HG03354 (cell line): ENCODE measurements around the gene TRMT6.

Experiments used
- ATAC-seq: cut with Tn5 transposase; IDR thresholded peaks from one replicate; pipeline ENCODE4 v1.9.1; 2021; ENCODE audit warnings: mild to moderate bottlenecking; ENCODE audit not compliant: unreplicated experiment, poor library complexity, severe bottlenecking

The TRMT6 gene

DNA sequence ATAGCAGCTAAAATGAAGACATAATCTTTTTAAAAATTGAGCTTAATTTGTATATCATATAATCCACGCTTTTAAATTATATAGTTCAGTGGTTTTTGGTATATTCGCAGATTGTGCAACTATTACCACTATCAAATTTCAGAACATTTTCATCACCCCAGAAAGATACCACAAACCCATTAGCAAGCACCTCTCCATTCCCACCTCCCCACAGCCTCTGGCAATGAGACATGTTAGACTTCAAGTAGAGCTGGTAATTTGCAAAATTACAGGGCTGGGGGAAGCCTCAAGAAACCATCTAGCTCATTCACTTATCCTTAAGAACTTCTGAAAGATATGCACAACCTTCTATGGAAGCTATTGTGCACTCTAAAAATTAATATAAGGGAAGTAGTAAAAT, 37.2 kb downstream of the TRMT6 start:
- no peak for ATAC-seq

GRCh38 chr20:5910186-5910585, 40.1 kb downstream of the TRMT6 start:
- ATAC-seq, result no peak

- ATAC-seq, result no peak
Observed at GRCh38 chr20:5908981-5909380, 41.4 kb downstream of the TRMT6 start.

DNA sequence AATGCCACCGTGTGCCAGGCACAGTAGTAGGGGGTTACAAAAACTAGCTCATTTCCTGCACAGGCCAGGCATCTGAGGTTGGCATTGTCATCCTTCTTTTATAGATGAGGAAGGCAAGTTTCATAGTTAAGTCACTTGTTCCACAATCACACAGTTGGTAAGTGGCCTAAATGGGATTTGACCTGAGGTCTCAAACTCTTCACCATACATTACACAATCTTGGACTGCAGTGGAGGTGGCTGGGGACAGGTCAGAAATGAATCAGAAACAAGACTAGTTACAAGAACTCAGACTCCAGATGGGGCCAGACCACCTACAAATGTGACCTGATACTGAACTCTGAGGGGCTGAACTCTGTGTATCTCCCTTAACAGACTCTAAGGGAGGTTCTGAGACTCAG, 49.4 kb downstream of the TRMT6 start:
- ATAC-seq, result no peak

DNA sequence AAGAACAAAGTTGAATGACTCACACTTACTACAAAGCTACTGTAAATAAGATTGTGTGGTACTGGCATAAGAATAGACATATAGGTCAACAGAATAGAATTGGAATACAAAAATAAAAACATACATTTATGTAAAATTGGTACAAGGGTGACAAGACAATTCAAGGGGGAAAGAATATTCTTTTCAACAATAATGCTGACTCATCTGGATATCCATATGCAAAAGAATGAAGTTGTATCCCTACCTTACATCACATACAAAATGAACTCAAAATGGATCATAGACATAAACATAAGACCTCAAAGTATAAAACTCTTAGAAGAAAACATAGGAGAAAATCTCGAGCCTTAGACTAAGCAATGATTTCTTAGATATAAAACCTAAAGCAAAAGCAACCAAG, 50.9 kb downstream of the TRMT6 start:
- no peak for ATAC-seq

DNA sequence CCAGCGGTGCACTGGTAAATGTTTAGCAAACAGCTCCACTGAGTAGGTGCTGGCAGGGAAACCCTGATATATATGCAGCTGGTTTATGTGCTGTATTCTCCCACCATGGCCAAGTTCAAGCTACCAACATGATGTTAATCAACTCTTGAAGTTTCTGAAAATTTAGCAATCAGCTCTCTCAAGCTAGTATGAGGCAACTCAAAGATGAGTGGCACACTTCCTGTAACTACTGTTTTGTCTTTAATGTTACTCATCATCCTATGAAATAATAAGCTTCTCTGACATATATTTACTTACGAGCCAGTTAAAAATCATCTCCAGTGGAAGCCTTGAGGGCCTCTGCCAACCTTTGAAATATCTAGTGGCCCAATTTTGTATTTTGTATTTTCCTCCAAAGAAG, 54.7 kb downstream of the TRMT6 start:
- ATAC-seq, result no peak

- ATAC-seq, result no peak
Observed at GRCh38 chr20:5893621-5894020, 56.7 kb downstream of the TRMT6 start.

DNA sequence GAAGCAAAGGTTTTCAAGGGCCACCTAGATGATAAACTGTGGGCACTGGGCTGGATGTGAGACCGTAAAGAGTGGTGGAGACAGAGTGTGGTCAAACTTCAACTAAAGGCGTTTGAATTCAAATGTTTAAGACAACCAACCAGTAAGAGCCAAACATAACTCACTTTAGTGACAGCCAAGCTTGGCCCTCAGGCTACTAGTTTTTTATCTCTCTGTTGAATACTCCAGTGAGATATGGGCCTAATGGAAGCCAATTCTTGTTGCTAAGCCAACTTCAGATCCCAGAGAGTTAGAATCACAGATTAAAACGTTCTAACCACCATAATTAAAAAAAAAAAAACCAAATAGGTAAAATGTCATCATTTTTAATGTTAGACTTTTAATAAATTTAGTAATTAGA, 57.3 kb downstream of the TRMT6 start:
- ATAC-seq, result no peak

GRCh38 chr20:5890773-5891441, 59.4 kb downstream of the TRMT6 start:
- ATAC-seq, result no peak

DNA sequence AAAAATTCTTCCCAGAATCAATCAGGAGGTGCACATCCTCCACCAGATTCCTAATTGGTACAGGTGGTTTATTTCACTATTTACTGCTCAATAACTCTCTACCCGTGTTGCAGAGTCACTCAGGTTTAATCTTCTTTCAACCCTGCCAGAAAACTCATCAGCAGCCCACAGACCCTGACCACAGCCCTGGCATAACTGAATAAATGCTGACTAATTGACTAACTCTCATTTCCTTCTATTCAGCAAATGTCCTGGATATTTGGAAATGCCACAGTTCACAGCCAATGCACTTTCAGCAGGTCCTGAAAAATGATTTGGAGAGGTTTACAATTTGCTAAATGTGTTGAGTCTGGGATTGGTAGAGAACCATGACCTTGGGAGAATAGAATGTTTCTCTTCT, 62.3 kb downstream of the TRMT6 start:
- ATAC-seq, result no peak

DNA sequence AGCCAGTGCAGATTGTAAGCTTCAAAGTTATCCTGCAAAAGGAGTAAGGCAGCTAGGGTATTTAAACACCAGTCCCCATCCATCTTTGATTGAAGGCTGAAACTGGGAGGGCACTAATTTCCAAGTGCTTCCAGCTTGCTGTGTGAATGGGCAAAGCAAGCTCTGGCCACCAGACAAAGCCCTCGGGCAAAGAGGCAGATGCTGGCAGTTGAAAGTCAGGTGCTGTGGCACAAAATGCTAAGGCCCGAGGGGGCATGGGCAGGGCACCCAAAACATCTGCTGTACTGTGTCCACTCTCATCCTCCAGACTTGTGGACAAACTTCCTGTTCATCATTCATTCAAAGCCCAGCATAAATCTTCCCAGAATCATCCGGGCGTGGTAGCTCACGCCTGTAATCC, 62.9 kb downstream of the TRMT6 start:
- ATAC-seq, result no peak
